ENCODE results near the gene BMP8A.

The BMP8A gene

GRCh38 chr1:39528082-39528481, 36.6 kb downstream of the BMP8A start:
- no peak for TF ChIP-seq CTCF (conservative IDR thresholded peaks at IDR 0.05)
- peak overlapping the region; percentile 77 for H3K27ac ChIP-seq

GRCh38 chr1:39529901-39530535, 38.6 kb downstream of the BMP8A start:
- no peak for TF ChIP-seq CTCF (conservative IDR thresholded peaks at IDR 0.05)
- H3K27ac ChIP-seq = peak overlapping the region; percentile 19; the same call in 1 of the 2 replicates

GRCh38 chr1:39531526-39531925, 40.1 kb downstream of the BMP8A start:
- no peak for TF ChIP-seq CTCF (conservative IDR thresholded peaks at IDR 0.05)
- H3K27ac ChIP-seq = peak overlapping the region; percentile 14; the same call in 1 of the 2 replicates

GRCh38 chr1:39533442-39533841, 42.0 kb downstream of the BMP8A start:
- TF ChIP-seq CTCF (conservative IDR thresholded peaks at IDR 0.05) = no peak
- no peak overlapping the region for H3K27ac ChIP-seq

- no peak for TF ChIP-seq CTCF (conservative IDR thresholded peaks at IDR 0.05)
- peak overlapping the region; percentile 62; the same call in 1 of the 2 replicates for H3K27ac ChIP-seq
These were observed 47.3 kb downstream of the BMP8A start for GRCh38 chr1:39538531-39539251.

- H3K27ac ChIP-seq = peak overlapping the region; percentile 62; the same call in 1 of the 2 replicates
- TF ChIP-seq CTCF (conservative IDR thresholded peaks at IDR 0.05) = peak; percentile 94
These were observed 47.9 kb downstream of the BMP8A start for GRCh38 chr1:39539252-39539790.

GRCh38 chr1:39540504-39541031, 49.1 kb downstream of the BMP8A start:
- peak overlapping the region; percentile 62 for H3K27ac ChIP-seq
- TF ChIP-seq CTCF (conservative IDR thresholded peaks at IDR 0.05) = no peak
